Fibroblast of the aortic adventitia (primary cell): ENCODE measurements around the gene TGDS. TPM values are rescaled to one million over a fixed set of nuclear protein-coding genes. Genes with fewer than 3 reads are reported as not detected.
"Not testable (repeated sequence)": the region's sequence is repeated elsewhere in the genome, so short reads cannot be mapped to it uniquely, and the experiment has no call there.

Experiments
- DNase-seq: peaks from one replicate; pipeline ENCODE4 v3.0.0-alpha.2; 2010; ENCODE audit warnings: low read depth
- H3K4me3 ChIP-seq: 2 replicates; pipeline ENCODE4 v1.5.1; 2011; ENCODE audit warnings: low read depth, mild to moderate bottlenecking, control low read depth, low read length, moderate library complexity
- CTCF ChIP-seq: IDR thresholded peaks from 2 replicates; pipeline ENCODE4 v1.5.1; 2011; ENCODE audit warnings: mild to moderate bottlenecking, low read length, control low read depth, inconsistent platforms; ENCODE audit not compliant: insufficient read depth
- total RNA-seq: library from RNA; depleted of rRNA; stranded (reverse); fragments of >200 nt; gene quantifications from 2 replicates; pipeline ENCODE4 v1.2.3, GENCODE V29; 2012; ENCODE audit warnings: low replicate concordance

TGDS gene
- total RNA-seq, 1 donor = 14.9 TPM

GRCh38 chr13:94535231-94535630, 60.7 kb downstream of the TGDS start:
- DNase-seq = no peak
- no peak overlapping the region for H3K4me3 ChIP-seq
- no peak for TF ChIP-seq CTCF

GRCh38 chr13:94534166-94534565, 61.8 kb downstream of the TGDS start:
- TF ChIP-seq CTCF = no peak
- H3K4me3 ChIP-seq = no peak overlapping the region
- DNase-seq = no peak

GRCh38 chr13:94532278-94532677, 63.7 kb downstream of the TGDS start:
- DNase-seq, H3K4me3 ChIP-seq: not testable (repeated sequence)

GRCh38 chr13:94526956-94527355, 69.0 kb downstream of the TGDS start:
- not testable (repeated sequence) for DNase-seq, H3K4me3 ChIP-seq

- TF ChIP-seq CTCF = no peak
- no peak for DNase-seq
- no peak overlapping the region for H3K4me3 ChIP-seq
Measured at GRCh38 chr13:94525781-94526180, 70.2 kb downstream of the TGDS start.

GRCh38 chr13:94524407-94524806, 71.5 kb downstream of the TGDS start:
- H3K4me3 ChIP-seq = no peak overlapping the region
- no peak for DNase-seq
- no peak for TF ChIP-seq CTCF

Other genes starting within 250 kb of the TGDS start
- under 0.01 and 1.1 TPM in 2 replicates for gene DCT, start 116.5 kb downstream of the TGDS start, total RNA-seq
- gene GPR180, start 5.7 kb upstream of the TGDS start, total RNA-seq = 2.5 and 12.6 TPM in 2 replicates
- 0.09 TPM in 1 of 2 replicates, not detected in the other for gene SOX21, start 116.4 kb upstream of the TGDS start, total RNA-seq